T47D (cell line): Measurements from ENCODE around the gene TNNT3.

ENCODE experiments used
- DNase-seq, 2 experiments: peaks; one replicate each; pipeline versions ENCODE4 v3.0.0 to v3.0.0-alpha.2; 2011 to 2012; ENCODE audit warnings: low read depth in 1 of 2, low spot score in 1 of 2
- JUND ChIP-seq: IDR thresholded peaks from 2 replicates; pipeline ENCODE4 v1.6.1; 2012; ENCODE audit warnings: low read depth
- in situ Hi-C: cut with HindIII; loops from 2 replicates; pipeline ENCODE4 v1.10.0; 2016; ENCODE audit warnings: low sequenced_read_pairs, low pct_unique_long_range_greater_than_20kb

Gene TNNT3

DNA sequence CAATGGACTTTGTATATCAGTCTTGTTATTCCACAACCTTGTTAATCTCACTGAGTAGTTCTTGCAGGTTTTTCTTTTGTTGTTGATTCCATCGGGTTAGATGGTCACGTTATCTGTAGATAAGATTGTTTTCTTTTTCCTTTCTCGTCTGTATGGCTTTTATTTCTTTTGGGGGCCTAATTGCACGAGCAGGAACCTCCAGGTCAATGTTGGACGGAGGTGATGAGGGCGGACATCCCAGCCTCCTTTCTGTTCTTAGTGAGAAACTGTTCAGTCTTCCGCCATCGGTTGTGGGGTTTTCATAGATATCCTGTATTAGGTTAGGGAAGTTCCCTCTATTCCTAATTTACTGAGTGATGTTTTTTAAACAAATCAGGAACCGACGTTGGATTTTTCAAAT is 23.0 kb upstream of the TNNT3 start:
- in situ Hi-C loops = no loop called here
- TF ChIP-seq JUND = no peak
- DNase-seq = no peak

DNA sequence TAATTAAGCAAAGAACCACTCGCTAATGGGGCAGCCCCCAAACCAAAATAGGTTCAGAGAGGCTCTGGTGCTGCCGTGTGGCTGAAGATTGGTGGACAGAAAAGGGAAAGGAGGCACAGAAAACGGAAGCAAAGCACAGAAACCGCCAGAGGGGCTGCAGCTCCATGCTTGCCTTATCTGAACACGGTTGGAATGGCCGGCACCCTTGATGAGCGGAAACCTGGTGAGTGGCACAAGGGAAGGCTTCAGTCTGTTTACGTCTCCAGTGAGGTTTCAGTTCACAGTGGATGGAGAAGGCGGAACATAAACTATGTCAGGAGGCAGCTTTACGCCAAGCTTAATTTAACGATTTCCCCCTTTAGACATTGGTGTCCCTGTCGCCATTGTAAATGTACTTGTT is 22.6 kb upstream of the TNNT3 start:
- in situ Hi-C loops = no loop called here
- TF ChIP-seq JUND = no peak
- DNase-seq = no peak

DNA sequence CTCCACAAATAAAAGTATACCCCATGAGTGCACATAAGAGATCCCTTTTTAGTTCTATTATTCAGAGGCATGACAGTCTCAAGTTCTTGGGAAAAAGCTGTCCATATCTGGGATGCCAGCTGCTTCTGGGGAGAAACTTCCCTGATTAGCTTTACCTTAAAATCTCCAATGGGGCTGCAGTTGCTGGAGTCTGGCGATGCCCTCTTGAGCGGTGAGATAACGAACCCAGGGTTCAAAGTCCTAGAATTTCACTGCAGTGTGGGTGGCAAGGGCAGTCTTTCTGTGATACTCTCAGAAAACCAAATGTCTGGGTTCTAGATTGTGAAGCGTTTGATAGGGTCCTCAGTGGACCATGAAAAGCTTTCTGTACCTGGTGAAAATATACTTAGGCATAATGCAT is 20.4 kb upstream of the TNNT3 start:
- DNase-seq = no peak
- no peak for TF ChIP-seq JUND
- in situ Hi-C loops = no loop called here

DNA sequence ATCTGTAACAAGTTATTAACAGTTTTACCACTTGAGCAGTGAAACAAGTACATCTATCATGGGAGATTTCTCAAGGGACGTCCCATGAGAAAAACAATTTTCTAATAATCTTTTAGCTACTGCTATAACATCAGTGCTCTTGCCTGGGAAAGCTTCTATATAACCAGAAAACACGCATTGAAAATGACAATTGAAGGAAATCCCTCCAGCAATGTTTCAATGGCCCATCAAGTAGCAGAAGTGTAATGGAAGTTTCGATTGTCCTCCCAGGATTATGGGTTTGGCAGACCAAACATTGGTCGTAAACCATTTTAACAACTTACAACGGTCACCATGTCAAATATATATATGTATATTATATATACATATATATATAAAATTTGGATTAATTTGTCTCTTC is 19.8 kb upstream of the TNNT3 start:
- no peak for TF ChIP-seq JUND
- in situ Hi-C loops = no loop called here
- DNase-seq = no peak

DNA sequence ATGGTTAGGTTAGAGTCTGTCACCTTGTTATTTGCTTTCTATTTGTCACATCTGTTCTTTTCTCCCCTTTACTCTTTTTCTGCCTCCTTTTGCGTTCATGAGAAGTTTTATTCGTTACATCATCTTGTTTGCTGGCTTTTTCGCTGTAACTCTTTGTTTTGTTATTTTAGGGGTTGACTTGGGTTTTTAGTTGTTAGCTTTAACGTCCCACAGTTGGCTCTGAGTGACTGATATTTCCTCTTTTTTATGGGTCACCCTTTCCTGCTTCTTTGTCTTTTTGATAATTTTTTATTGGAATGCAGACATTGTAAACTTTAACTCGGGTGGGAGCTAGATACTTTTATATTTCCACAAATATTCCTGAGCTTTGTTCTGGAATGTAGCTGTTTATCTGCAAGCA is 13.3 kb upstream of the TNNT3 start:
- DNase-seq = no peak
- no peak for TF ChIP-seq JUND
- in situ Hi-C loops = no loop called here

DNA sequence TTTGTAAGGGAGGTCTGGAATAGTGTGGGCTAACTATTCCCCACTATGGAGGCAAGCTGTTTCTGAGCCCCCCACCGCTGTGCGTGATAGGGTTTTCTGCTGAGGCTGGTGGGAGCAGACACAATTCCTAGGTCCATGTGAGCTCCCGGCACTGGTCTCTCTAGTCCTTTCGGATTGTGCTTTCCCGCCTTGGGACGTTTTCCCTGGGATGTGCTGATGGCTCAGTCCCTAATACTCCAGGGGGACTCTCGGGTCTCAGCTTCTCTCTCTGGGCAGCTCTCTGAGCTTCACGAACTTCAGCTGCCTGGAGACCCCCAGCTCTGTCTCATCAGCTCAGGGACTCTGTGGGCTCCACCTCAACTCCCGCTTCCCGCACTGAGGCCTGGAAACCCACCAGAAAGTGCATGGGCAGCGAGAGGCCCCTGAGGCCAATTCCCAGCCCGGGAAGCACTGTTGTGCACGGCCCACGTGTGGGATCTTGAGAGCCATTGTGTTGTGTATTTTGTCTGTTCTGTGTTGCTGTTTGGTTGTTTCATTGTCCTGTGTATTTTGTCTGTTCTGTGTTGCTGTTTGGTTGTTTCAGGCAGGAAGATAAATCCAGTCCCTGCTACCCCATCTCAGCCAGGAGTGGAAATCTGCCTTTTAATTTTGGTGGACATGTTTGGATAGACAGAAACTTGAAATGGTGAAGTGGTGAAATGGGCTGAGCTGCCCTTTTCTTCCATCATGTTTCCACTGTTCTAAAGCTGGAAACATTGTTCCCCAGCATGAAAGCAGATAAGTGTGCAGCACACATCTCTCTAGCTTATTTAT is 12.7 kb upstream of the TNNT3 start:
- DNase-seq = no peak
- no peak for TF ChIP-seq JUND
- in situ Hi-C loops = no loop called here

DNA sequence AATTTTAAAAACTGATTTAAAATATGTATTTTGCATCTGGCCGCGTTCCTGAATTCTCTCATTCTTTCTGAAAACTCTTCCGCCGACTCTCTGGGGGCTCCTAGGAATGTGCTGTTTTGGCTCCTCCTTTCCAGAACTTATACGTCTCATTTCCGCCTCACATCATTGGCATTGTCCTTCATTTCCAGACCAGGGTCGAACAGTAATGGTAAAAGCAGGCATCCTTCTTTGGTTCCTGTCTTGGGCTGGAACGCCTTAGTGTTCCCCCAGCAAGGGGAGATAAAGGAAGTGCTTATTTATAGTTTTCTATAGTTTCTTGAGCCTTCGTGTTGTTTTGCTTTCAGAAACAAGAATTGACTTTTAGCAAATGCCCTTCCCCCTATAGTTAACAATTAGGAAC is 10.9 kb upstream of the TNNT3 start:
- no peak for TF ChIP-seq JUND
- in situ Hi-C loops = no loop called here
- no peak for DNase-seq

DNA sequence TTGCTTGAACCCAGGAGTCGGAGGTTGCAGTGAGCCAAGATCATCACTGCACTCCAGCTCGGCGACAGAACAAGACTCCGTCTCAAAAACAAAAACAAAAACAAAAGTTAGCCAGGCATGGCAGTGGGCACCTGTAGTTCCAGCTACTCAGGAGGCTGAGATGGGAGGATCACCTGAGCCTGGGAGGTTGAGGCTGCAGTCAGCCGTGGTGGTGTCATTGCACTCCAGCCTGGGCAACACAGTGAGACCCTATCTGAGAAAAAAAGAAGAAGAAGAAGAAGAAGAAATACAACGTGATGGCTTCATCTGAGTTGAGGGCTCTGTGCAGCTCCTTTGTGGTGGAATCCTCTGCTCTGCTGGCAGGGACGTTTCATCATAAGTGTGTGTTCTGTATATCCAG is 10.0 kb upstream of the TNNT3 start:
- TF ChIP-seq JUND = no peak
- in situ Hi-C loops = no loop called here
- DNase-seq = no peak

DNA sequence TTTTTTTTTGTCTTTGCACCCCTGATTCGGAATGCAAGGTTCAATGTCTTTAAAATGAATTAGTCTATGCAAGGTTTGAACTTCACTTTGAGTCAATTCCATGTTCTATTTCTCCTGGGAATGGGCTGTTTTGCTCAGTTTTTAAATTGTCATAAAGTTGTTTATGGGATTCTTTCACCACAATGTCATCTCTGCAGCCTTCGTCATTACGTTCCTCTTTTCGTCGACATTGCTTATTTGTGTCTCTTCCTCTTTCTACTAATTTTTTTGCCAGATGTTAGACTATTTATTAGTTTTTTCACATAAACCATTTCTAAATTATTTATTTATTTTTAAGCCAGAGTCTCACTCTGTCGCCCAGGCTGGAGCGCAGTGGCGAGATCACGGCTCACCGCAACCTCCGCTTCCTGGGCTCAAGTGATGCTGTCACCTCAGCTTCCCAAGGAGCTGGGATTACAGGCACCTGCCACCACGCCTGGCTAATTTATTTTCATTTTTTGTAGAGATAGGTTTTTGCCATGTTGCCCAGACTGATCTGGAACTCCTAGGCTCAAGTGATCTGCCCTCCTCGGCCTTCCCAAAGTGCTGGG is 7.1 kb upstream of the TNNT3 start:
- in situ Hi-C loops = no loop called here

DNA sequence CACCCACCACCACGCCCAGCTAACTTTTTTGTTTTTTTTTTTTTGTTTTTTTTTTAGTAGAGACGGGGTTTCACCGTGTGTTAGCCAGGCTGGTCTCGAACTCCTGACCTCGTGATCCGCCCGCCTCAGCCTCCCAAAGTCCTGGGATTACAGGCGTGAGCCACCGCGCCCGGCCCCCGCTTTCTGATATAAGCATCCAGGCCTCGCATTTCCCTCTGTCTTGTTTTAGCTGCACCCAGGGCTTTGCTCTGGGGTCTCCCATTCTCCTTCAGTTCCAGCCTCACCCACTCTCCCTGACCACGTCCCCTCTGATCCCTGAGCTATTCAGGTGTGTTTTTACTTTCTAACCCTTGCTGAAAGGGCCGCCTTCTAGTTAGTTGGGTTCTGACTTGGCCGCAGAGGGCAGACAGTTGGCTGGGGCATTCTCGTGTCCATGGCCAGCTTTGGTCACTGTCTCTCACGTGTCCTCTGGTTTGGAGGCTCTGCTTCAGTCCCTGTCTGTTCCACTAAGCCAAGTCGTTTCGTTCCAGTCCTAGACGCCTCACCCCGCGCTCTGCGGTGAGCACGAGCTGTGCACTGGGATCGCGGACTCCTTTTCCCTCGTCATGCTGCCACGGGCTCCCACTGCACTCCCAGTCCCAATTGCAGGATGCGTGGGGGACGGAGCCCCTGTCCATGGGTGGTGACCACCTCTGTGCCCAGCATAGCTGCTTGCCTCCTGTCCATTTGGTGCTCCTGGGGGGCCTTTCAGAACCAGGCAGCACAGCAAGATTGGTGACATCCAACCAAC is 6.0 kb upstream of the TNNT3 start:
- no peak for DNase-seq
- TF ChIP-seq JUND = no peak
- in situ Hi-C loops = no loop called here

More for the DNA sequence above, 7.1 kb upstream of the TNNT3 start:
- DNase-seq = no peak
- no peak for TF ChIP-seq JUND

DNA sequence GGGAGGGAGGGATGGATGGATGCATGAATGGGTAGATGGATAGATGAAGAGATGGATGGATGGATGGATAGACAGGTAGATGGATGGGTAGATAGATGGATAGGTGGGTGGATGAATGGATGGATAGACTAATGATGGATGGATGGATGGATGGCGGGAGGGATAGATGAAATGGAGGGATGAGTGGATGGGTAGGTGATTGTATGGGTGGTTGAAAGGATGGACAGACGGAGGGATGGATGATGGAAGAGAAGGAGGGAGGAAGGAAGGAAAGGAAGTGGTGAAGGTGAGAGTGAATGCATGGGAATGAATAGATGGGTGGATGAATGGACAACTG is 3.7 kb upstream of the TNNT3 start:
- in situ Hi-C loops = no loop called here
- no peak for DNase-seq
- TF ChIP-seq JUND = no peak

DNA sequence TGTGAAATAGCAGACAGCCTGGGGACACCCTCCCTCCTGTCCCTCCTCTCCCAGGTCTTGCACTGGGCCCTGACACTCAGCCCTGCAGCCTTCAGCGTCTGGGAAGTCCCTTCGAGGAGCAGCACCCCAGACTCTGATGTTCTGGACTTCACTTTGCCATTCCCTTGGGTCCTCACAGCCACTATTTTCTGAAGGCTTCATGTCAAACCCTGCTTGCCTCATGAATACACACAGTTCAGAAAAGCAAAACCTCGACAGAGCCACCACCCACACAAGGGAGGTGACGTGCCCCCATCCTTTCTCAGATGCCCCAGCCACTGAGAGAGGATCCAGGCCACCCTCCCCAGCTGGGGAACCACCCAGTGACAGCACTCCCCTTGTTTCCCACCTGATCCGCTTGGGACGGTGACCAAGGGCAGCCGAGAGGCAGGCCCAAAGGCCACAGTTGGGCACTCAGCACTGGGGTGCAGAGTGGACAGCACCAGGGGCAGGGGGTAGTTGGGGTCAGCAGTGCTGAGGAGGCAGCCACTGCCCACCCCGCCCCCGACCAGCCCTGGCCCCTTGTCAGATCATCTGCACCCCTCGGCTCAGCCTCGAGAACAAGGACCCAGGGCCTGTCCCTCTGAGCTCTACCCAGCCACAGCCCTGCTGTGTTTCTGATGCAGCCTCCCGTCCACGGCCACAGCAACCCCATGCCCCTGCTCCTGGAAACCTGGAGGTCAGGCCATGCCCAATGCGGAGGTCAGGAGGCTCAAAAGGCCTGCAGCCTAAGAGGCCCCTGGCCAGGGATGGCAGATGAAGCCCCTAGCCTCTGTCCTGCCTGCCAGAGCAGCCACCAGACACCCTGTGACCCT is 3.1 kb upstream of the TNNT3 start:
- in situ Hi-C loops = no loop called here
- DNase-seq = no peak
- TF ChIP-seq JUND = no peak
